Stomach (tissue), 9 donors: ENCODE results near the gene PTPRD. TPM values are rescaled to one million over a fixed set of nuclear protein-coding genes. Genes with fewer than 3 reads are reported as not detected.

Experiments
- DNase-seq, 2 donors: peaks; one replicate each; pipeline versions ENCODE4 v3.0.0 to v3.0.0-alpha.2; 2013 to 2019
- H3K27ac ChIP-seq, 5 donors: fragments of 200-600 bp in 4 of 5; sonication (generic) in 4 of 5; one replicate each; pipeline ENCODE4 v1.5.1; 2013 to 2019; ENCODE audit warnings: mild to moderate bottlenecking in 1 of 5, moderate library complexity in 1 of 5
- H3K27me3 ChIP-seq, 3 donors: fragments of 200-600 bp; sonication (generic); one replicate each; pipeline ENCODE4 v1.5.1; 2017 to 2019; ENCODE audit warnings: mixed run types in 1 of 3
- H3K36me3 ChIP-seq, 4 donors: fragments of 200-600 bp; sonication (generic); 1 replicate in 3 of 4; 2 replicates in 1 of 4; pipeline ENCODE4 v1.5.1; 2016 to 2019
- H3K4me1 ChIP-seq, 4 donors: fragments of 200-600 bp; sonication (generic); one replicate each; pipeline ENCODE4 v1.5.1; 2016 to 2019
- H3K4me3 ChIP-seq, 4 donors: fragments of 200-600 bp; sonication (generic) in 3 of 4; one replicate each; pipeline ENCODE4 v1.5.1; 2016 to 2019; ENCODE audit warnings: mild to moderate bottlenecking in 1 of 4
- H3K9me3 ChIP-seq, 4 donors: fragments of 200-600 bp; sonication (generic); one replicate each; pipeline ENCODE4 v1.5.1; 2016 to 2019
- CTCF ChIP-seq, 7 experiments: fragments of 450-650 bp in 4 of 7; fragments of 200-600 bp in 3 of 7; sonication (generic) in 3 of 7; IDR thresholded peaks; one replicate each; pipeline ENCODE4 v1.5.1; 2016 to 2019; ENCODE audit warnings: antibody characterized with exemption in 7 of 7, control low read depth in 2 of 7, mild to moderate bottlenecking in 1 of 7
- EP300 ChIP-seq: sonication (generic); formaldehyde crosslinking; IDR thresholded peaks from one replicate; pipeline ENCODE4 v1.6.1; 2017; ENCODE audit warnings: antibody characterized with exemption
- POLR2A ChIP-seq, 4 donors: fragments of 450-650 bp; IDR thresholded peaks; one replicate each; pipeline ENCODE4 v1.6.1; 2016; ENCODE audit warnings: antibody characterized with exemption in 4 of 4, control low read depth in 2 of 4, mild to moderate bottlenecking in 1 of 4, moderate library complexity in 1 of 4
- POLR2AphosphoS5 ChIP-seq, 3 donors: sonication (generic); formaldehyde crosslinking; IDR thresholded peaks; one replicate each; pipeline ENCODE4 v1.6.1; 2016; ENCODE audit warnings: antibody characterized with exemption in 3 of 3
- WGBS, 5 donors: extraction: QIAGEN DNeasy Blood & Tissue Kit in 3 of 5; methylation state at CpG; one replicate each; pipeline versions ENCODE4 v1.1.5 to v1.1.7; 2013 to 2018; 5-methylcytosine and 5-hydroxymethylcytosine counted together
- intact Hi-C: fragments of 100-400 bp; cut with DNase I; formaldehyde crosslinking; loops from one replicate; pipeline ENCODE4 v1.15.1; 2023; ENCODE audit warnings: low total_unique reads
- polyA plus RNA-seq, 3 donors: library from polyadenylated mRNA; stranded (reverse); fragments of 200-250 nt; gene quantifications; one replicate each; pipeline ENCODE4 v1.2.3, GENCODE V29; 2013
- total RNA-seq, 5 donors: library from RNA; depleted of rRNA; stranded (reverse); fragments of >200 nt; gene quantifications; one replicate each; pipeline versions ENCODE4 v1.1.0 to v1.2.3, GENCODE V29; 2014 to 2016
- donor health status: healthy with polysubstance abuse.
- donor health status: Bipolar disorder and iron deficiency.
- donor health status: healthy.

The PTPRD gene
- total and polyA plus RNA-seq, 8 donors: 0.12 to 53.1 (median 1.2) TPM

GRCh38 chr9:8769153-8769552, 1843.6 kb downstream of the PTPRD start:
- H3K27ac ChIP-seq: no peak overlapping the region
- H3K4me3 ChIP-seq: no peak overlapping the region
- no peaks in the 10 kb centered on the region for H3K36me3 ChIP-seq
- WGBS, 5 donors: 15 to 46% (median 28%) methylated on average over 4 of the region's 4 CpGs
- intact Hi-C loops: no loop called here
- H3K27me3 ChIP-seq: no peaks in the 10 kb centered on the region
- no peaks in the 10 kb centered on the region for H3K4me1 ChIP-seq
- no peaks in the 10 kb centered on the region for H3K9me3 ChIP-seq
- DNase-seq: no peak
- TF ChIP-seq POLR2A (IDR thresholded peaks at IDR 0.05) (no peak), EP300 (no peak), CTCF (IDR thresholded peaks at IDR 0.05) (no peak), POLR2AphosphoS5 (IDR thresholded peaks at IDR 0.05) (no peak)

- H3K27me3 ChIP-seq: no peaks in the 10 kb centered on the region
- no peak for DNase-seq
- H3K36me3 ChIP-seq: no peaks in the 10 kb centered on the region
- 75 to 89% (median 80%) methylated on average over 3 of the region's 3 CpGs for WGBS, 5 donors
- H3K9me3 ChIP-seq: no peaks in the 10 kb centered on the region
- no peak overlapping the region for H3K4me3 ChIP-seq
- H3K27ac ChIP-seq: no peak overlapping the region
- intact Hi-C loops: no loop called here
- no peaks in the 10 kb centered on the region for H3K4me1 ChIP-seq
- no peak for TF ChIP-seq EP300
- TF ChIP-seq POLR2A (IDR thresholded peaks at IDR 0.05): no peak
- no peak for TF ChIP-seq POLR2AphosphoS5 (IDR thresholded peaks at IDR 0.05)
- no peak for TF ChIP-seq CTCF (IDR thresholded peaks at IDR 0.05)
Measured at GRCh38 chr9:8766096-8766495, 1846.7 kb downstream of the PTPRD start.

GRCh38 chr9:8764051-8764450, 1848.8 kb downstream of the PTPRD start:
- 83 to 96% (median 88%) methylated on average over 1 of the region's 1 CpG for WGBS, 5 donors
- Histone ChIP-seq H3K27ac (no peak overlapping the region), H3K4me1 (no peaks in the 10 kb centered on the region), H3K36me3 (no peaks in the 10 kb centered on the region), H3K27me3 (no peaks in the 10 kb centered on the region), H3K9me3 (peaks cover 0 to 2% (median 0%) of the 10 kb centered on the region in 4 donors), H3K4me3 (no peak overlapping the region)
- TF ChIP-seq EP300 (no peak), POLR2A (IDR thresholded peaks at IDR 0.05) (no peak), POLR2AphosphoS5 (IDR thresholded peaks at IDR 0.05) (no peak), CTCF (IDR thresholded peaks at IDR 0.05) (no peak)
- DNase-seq: no peak
- intact Hi-C loops: no loop called here

- 73 to 77% (median 73%) methylated on average over 6 of the region's 6 CpGs for WGBS, 5 donors
Measured at GRCh38 chr9:8762479-8763085, 1850.2 kb downstream of the PTPRD start.

More at GRCh38 chr9:8762479-8763085, 1850.2 kb downstream of the PTPRD start:
- no peak overlapping the region for H3K27ac ChIP-seq
- TF ChIP-seq POLR2A (IDR thresholded peaks at IDR 0.05) (no peak), EP300 (no peak), POLR2AphosphoS5 (IDR thresholded peaks at IDR 0.05) (no peak)
- no peaks in the 10 kb centered on the region for H3K27me3 ChIP-seq
- no peaks in the 10 kb centered on the region for H3K36me3 ChIP-seq
- intact Hi-C loops: no loop called here
- H3K9me3 ChIP-seq: peaks cover 0 to 3% (median 0%) of the 10 kb centered on the region in 4 donors
- no peak for DNase-seq
- no peak overlapping the region for H3K4me3 ChIP-seq
- no peaks in the 10 kb centered on the region for H3K4me1 ChIP-seq
